ENCODE results near the gene ANK3. TPM values are rescaled to one million over a fixed set of nuclear protein-coding genes. Genes with fewer than 3 reads are reported as not detected.

Gene ANK3
- polyA plus RNA-seq, 1 donor from 2014 or later, result 114 TPM

- Histone ChIP-seq H3K9me2 (ENCODE audit: insufficient read depth, low read length) (no peaks in the 10 kb centered on the region), H2AFZ (ENCODE audit: low read depth, low read length) (no peak overlapping the region), H3F3A (ENCODE audit: insufficient read depth, low read length, poor library complexity, severe bottlenecking) (no peaks in the 10 kb centered on the region), H3K27ac (ENCODE audit: low read length) (no peak overlapping the region), H3K4me3 (ENCODE audit: low read length) (no peak overlapping the region), H3K9me3 (ENCODE audit: low read length) (no peaks in the 10 kb centered on the region), H3K27me3 (ENCODE audit: insufficient read depth, low read depth, low read length) (no peaks in the 10 kb centered on the region), H3K36me3 (ENCODE audit: insufficient read depth, low read length) (no peaks in the 10 kb centered on the region), H4K20me1 (ENCODE audit: insufficient read depth) (peaks cover 17% of the 10 kb centered on the region), H3K79me2 (replicated peaks; ENCODE audit: insufficient read depth, low read length) (peaks cover 9% of the 10 kb centered on the region), H3K9ac (ENCODE audit: low read length) (no peak overlapping the region), H3K4me2 (ENCODE audit: low read length) (no peak overlapping the region)
- TF ChIP-seq EZH2 (IDR thresholded peaks at IDR 0.05; ENCODE audit: borderline replicate concordance, insufficient read depth, low read length, poor library complexity, severe bottlenecking), result no peak
- TF ChIP-seq RAD21 (conservative IDR thresholded peaks at IDR 0.05), result no peak
- no peak for TF ChIP-seq MXI1 (conservative IDR thresholded peaks at IDR 0.05; ENCODE audit: poor library complexity, severe bottlenecking)
- no peak for TF ChIP-seq CTCF (IDR thresholded peaks at IDR 0.05; ENCODE audit: poor library complexity, severe bottlenecking)
- no peak for TF ChIP-seq TAF1 (IDR thresholded peaks at IDR 0.05; ENCODE audit: low read depth)
- no peak for TF ChIP-seq EP300 (conservative IDR thresholded peaks at IDR 0.05; ENCODE audit: poor library complexity, severe bottlenecking)
- no peak for TF ChIP-seq SMC3 (conservative IDR thresholded peaks at IDR 0.05; ENCODE audit: poor library complexity)
- no peak for TF ChIP-seq POLR2AphosphoS5 (IDR thresholded peaks at IDR 0.05)
- no peak for TF ChIP-seq REST (IDR thresholded peaks at IDR 0.05; ENCODE audit: borderline replicate concordance)
These were observed 38.4 kb downstream of the ANK3 start for GRCh38 chr10:60351191-60351853.

- Histone ChIP-seq H3K27ac (ENCODE audit: low read length) (no peak overlapping the region), H3K9ac (ENCODE audit: low read length) (no peak overlapping the region), H3K36me3 (ENCODE audit: insufficient read depth, low read length) (no peaks in the 10 kb centered on the region), H3K4me2 (ENCODE audit: low read length) (no peak overlapping the region), H3K79me2 (replicated peaks; ENCODE audit: insufficient read depth, low read length) (peaks cover 9% of the 10 kb centered on the region), H3K9me2 (ENCODE audit: insufficient read depth, low read length) (no peaks in the 10 kb centered on the region), H3K9me3 (ENCODE audit: low read length) (no peaks in the 10 kb centered on the region), H3K27me3 (ENCODE audit: insufficient read depth, low read depth, low read length) (no peaks in the 10 kb centered on the region), H3F3A (ENCODE audit: insufficient read depth, low read length, poor library complexity, severe bottlenecking) (no peaks in the 10 kb centered on the region), H4K20me1 (ENCODE audit: insufficient read depth) (peaks cover 12% of the 10 kb centered on the region), H3K4me3 (ENCODE audit: low read length) (no peak overlapping the region), H2AFZ (ENCODE audit: low read depth, low read length) (no peak overlapping the region)
- TF ChIP-seq REST (IDR thresholded peaks at IDR 0.05; ENCODE audit: borderline replicate concordance) (no peak), TAF1 (IDR thresholded peaks at IDR 0.05; ENCODE audit: low read depth) (no peak), MXI1 (conservative IDR thresholded peaks at IDR 0.05; ENCODE audit: poor library complexity, severe bottlenecking) (no peak), EZH2 (IDR thresholded peaks at IDR 0.05; ENCODE audit: borderline replicate concordance, insufficient read depth, low read length, poor library complexity, severe bottlenecking) (no peak), SMC3 (conservative IDR thresholded peaks at IDR 0.05; ENCODE audit: poor library complexity) (no peak), CTCF (IDR thresholded peaks at IDR 0.05; ENCODE audit: poor library complexity, severe bottlenecking) (no peak), RAD21 (conservative IDR thresholded peaks at IDR 0.05) (no peak), POLR2AphosphoS5 (IDR thresholded peaks at IDR 0.05) (no peak), EP300 (conservative IDR thresholded peaks at IDR 0.05; ENCODE audit: poor library complexity, severe bottlenecking) (no peak)
These were observed 39.3 kb downstream of the ANK3 start for GRCh38 chr10:60350400-60350799.
